Measurements from ENCODE around the gene C11orf71. TPM values are rescaled to one million over a fixed set of nuclear protein-coding genes. Genes with fewer than 3 reads are reported as not detected.

Gene C11orf71
- total RNA-seq, 2 donors from 2014 or later, result 13.1 to 14.3 TPM

GRCh38 chr11:114400915-114401223 is 558 bp upstream of the C11orf71 start:
- H3K27ac ChIP-seq, result peak overlapping the region; percentile 98
- no peak for DNase-seq
- TF ChIP-seq CTCF (IDR thresholded peaks at IDR 0.05), result no peak
- no peaks in the 10 kb centered on the region for H3K9me3 ChIP-seq
- peak overlapping the region; percentile 94 to 99 for H3K9ac ChIP-seq (ENCODE audit: low read depth in 2 of 2, low read length in 2 of 2)
- peaks cover 13% of the 10 kb centered on the region for H3K4me1 ChIP-seq
- intact Hi-C loops (cut with DNase I), result loop anchor here (5.0 to 10.0 kb wide), 2 partner anchors 36 to 56 kb away; partner anchors contain the start of gene REXO2
- peak overlapping the region; percentile 72 for H3K4me3 ChIP-seq
- no peaks in the 10 kb centered on the region for H3K27me3 ChIP-seq
- peaks cover 4% of the 10 kb centered on the region for H3K36me3 ChIP-seq

- Histone ChIP-seq H3K36me3 (peaks cover 4% of the 10 kb centered on the region), H3K9me3 (no peaks in the 10 kb centered on the region), H3K27ac (peak overlapping the region; percentile 98), H3K4me3 (peak overlapping the region; percentile 72), H3K27me3 (no peaks in the 10 kb centered on the region), H3K9ac (ENCODE audit: low read depth in 2 of 2, low read length in 2 of 2) (peak overlapping the region; percentile 94 to 99), H3K4me1 (peaks cover 14% of the 10 kb centered on the region)
- peak; percentile 33 for DNase-seq
- intact Hi-C loops (cut with DNase I), result loop anchor here (5.0 to 10.0 kb wide), 2 partner anchors 38 to 55 kb away; partner anchors contain the start of gene REXO2
- no peak for TF ChIP-seq CTCF (IDR thresholded peaks at IDR 0.05)
Measured at GRCh38 chr11:114399490-114400215, 658 bp downstream of the C11orf71 start.

- intact Hi-C loops (cut with DNase I), result no loop called here
- no peak for TF ChIP-seq CTCF (IDR thresholded peaks at IDR 0.05)
- Histone ChIP-seq H3K4me1 (peaks cover 14% of the 10 kb centered on the region), H3K9me3 (no peaks in the 10 kb centered on the region), H3K4me3 (peak overlapping the region; percentile 7), H3K27me3 (no peaks in the 10 kb centered on the region), H3K36me3 (peaks cover 4% of the 10 kb centered on the region), H3K27ac (no peak overlapping the region), H3K9ac (ENCODE audit: low read depth in 2 of 2, low read length in 2 of 2) (no peak overlapping the region)
- DNase-seq, result no peak
Measured at GRCh38 chr11:114398303-114398920, 1.9 kb downstream of the C11orf71 start.

GRCh38 chr11:114397349-114397982 is 2.8 kb downstream of the C11orf71 start:
- intact Hi-C loops (cut with DNase I), result no loop called here
- Histone ChIP-seq H3K9me3 (no peaks in the 10 kb centered on the region), H3K4me3 (no peak overlapping the region), H3K9ac (ENCODE audit: low read depth in 2 of 2, low read length in 2 of 2) (no peak overlapping the region), H3K4me1 (peaks cover 14% of the 10 kb centered on the region), H3K36me3 (peaks cover 4% of the 10 kb centered on the region), H3K27ac (no peak overlapping the region), H3K27me3 (no peaks in the 10 kb centered on the region)
- no peak for DNase-seq
- TF ChIP-seq CTCF (IDR thresholded peaks at IDR 0.05), result no peak

GRCh38 chr11:114396916-114397315 is 3.4 kb downstream of the C11orf71 start:
- H3K4me1 ChIP-seq, result peaks cover 14% of the 10 kb centered on the region
- TF ChIP-seq CTCF (IDR thresholded peaks at IDR 0.05), result no peak
- no peak overlapping the region for H3K4me3 ChIP-seq
- H3K9me3 ChIP-seq, result no peaks in the 10 kb centered on the region
- no peak for DNase-seq
- H3K9ac ChIP-seq (ENCODE audit: low read depth in 2 of 2, low read length in 2 of 2), result no peak overlapping the region
- H3K27ac ChIP-seq, result no peak overlapping the region
- no peaks in the 10 kb centered on the region for H3K27me3 ChIP-seq
- intact Hi-C loops (cut with DNase I), result no loop called here
- peaks cover 4% of the 10 kb centered on the region for H3K36me3 ChIP-seq
